ENCODE measurements around the gene LSM12. TPM values are rescaled to one million over a fixed set of nuclear protein-coding genes. Genes with fewer than 3 reads are reported as not detected.

Gene LSM12
- total and polyA plus RNA-seq, 2 donors (not counting 3 experiments of a cell fraction or from before 2014, with no cell fraction given), result 36.5 to 68.9 TPM

- Histone ChIP-seq H4K20me1 (replicated peaks; ENCODE audit: control insufficient read depth, extremely low read depth, insufficient read depth, low read length) (no peaks in the 10 kb centered on the region), H3K9ac (replicated peaks; ENCODE audit: extremely low read depth, insufficient read depth, low read length) (no peak overlapping the region), H3K27me3 (ENCODE audit: control insufficient read depth in 2 of 2, insufficient read depth in 2 of 2, low read length in 2 of 2) (no peaks in the 10 kb centered on the region), H3K79me2 (ENCODE audit: control insufficient read depth, insufficient read depth, low read length) (no peaks in the 10 kb centered on the region), H3K4me2 (ENCODE audit: insufficient read depth, low read length) (no peak overlapping the region), H3K9me1 (replicated peaks; ENCODE audit: control insufficient read depth, extremely low read depth, insufficient read depth, low read length) (no peaks in the 10 kb centered on the region), H3K4me1 (ENCODE audit: control insufficient read depth, extremely low read depth, insufficient read depth, low read length) (peaks cover 6% of the 10 kb centered on the region), H3K9me3 (replicated peaks; ENCODE audit: control insufficient read depth, insufficient read depth, low read length) (no peaks in the 10 kb centered on the region), H3K4me3 (replicated peaks in 1 of 3; ENCODE audit: insufficient read depth in 1 of 3, low read depth in 1 of 3, low read length in 3 of 3) (no peak overlapping the region), H3K27ac (ENCODE audit: insufficient read depth, low read depth, low read length) (no peak overlapping the region), H3K36me3 (ENCODE audit: control insufficient read depth in 2 of 2, extremely low read depth in 1 of 2, insufficient read depth in 2 of 2, low read length in 2 of 2) (peaks cover 3 to 27% of the 10 kb centered on the region in 2 experiments), H2AFZ (ENCODE audit: low read depth, low read length) (no peak overlapping the region)
- no peak for TF ChIP-seq CTCF (IDR thresholded peaks at IDR 0.05; ENCODE audit: extremely low read depth in 1 of 2, insufficient read depth in 1 of 2, low read depth in 1 of 2, low read length in 2 of 2)
- no peak for TF ChIP-seq GATA2 (IDR thresholded peaks at IDR 0.05; ENCODE audit: insufficient read depth, insufficient read length, low read depth, low read length)
- no peak for TF ChIP-seq POLR2AphosphoS5 (IDR thresholded peaks at IDR 0.05; ENCODE audit: insufficient read depth, low read depth, low read length)
- no peak for TF ChIP-seq JUN (IDR thresholded peaks at IDR 0.05; ENCODE audit: borderline replicate concordance, insufficient read depth, insufficient read length, low read depth)
- no peak for TF ChIP-seq EZH2 (IDR thresholded peaks at IDR 0.05; ENCODE audit: borderline replicate concordance, low read depth, low read length, severe bottlenecking)
- TF ChIP-seq MYC (IDR thresholded peaks at IDR 0.05; ENCODE audit: low read depth, low read length), result no peak
- no peak for TF ChIP-seq FOS (IDR thresholded peaks at IDR 0.05; ENCODE audit: borderline replicate concordance, insufficient read depth, low read length)
- TF ChIP-seq POLR2A (IDR thresholded peaks at IDR 0.05; ENCODE audit: low read depth, low read length), result no peak
- TF ChIP-seq MAX (IDR thresholded peaks at IDR 0.05; ENCODE audit: insufficient read depth, insufficient read length), result no peak
- intact Hi-C loops (cut with micrococcal nuclease), result no loop called here
- ChIA-PET POLR2A (interaction anchor here (1.0 kb wide), 1 partner anchor 12 kb away, joined by 4 read pairs; no protein-coding TSS in a partner anchor), CTCF (interaction anchor here (0.8 to 3.0 kb wide), 6 partner anchors 9 to 47 kb away, joined by 3 to 18 read pairs (median 6); partner anchors contain the start of gene HDAC5)
- dilution Hi-C loops (cut with MboI; ENCODE audit: extremely low pct_ligation_motif_present, low sequenced_read_pairs), result no loop called here
- DNase-seq (ENCODE audit: low read depth, low spot score) (no peak), FAIRE-seq (no peak)
- no TSS peak for BruUV-seq (replicated peaks)
These were observed 21.8 kb upstream of the LSM12 start for GRCh38 chr17:44088254-44088653.
